SK-N-SH (cell line): ENCODE results near the gene CENPS. TPM values are rescaled to one million over a fixed set of nuclear protein-coding genes. Genes with fewer than 3 reads are reported as not detected.

Experiments used
- CTCF ChIA-PET: fragments of 300-600, 350-600 bp; formaldehyde crosslinking; extraction: SDS; loops from one replicate; lab custom pipeline; 2021; lab: Yijun Ruan, JAX
- POLR2A ChIA-PET: fragments of 350-600 bp; sonication (Branson Sonifier 250); formaldehyde crosslinking; extraction: SDS; loops from one replicate; lab custom pipeline; 2020; ENCODE audit warnings: antibody characterized with exemption, inconsistent platforms; lab: Yijun Ruan, JAX
- DNase-seq: peaks from one replicate; pipeline ENCODE4 v3.0.0; 2012
- H2AFZ ChIP-seq: fragments of 200-600 bp; sonication (generic); 2 replicates; pipeline ENCODE4 v1.8.1; 2016; ENCODE audit warnings: antibody characterized with exemption, mild to moderate bottlenecking, low read depth
- H3F3A ChIP-seq: fragments of 200-600 bp; sonication (generic); replicated peaks from 2 replicates; pipeline ENCODE3; 2016; ENCODE audit warnings: antibody characterized with exemption, mild to moderate bottlenecking; ENCODE audit not compliant: insufficient read depth
- H3K27ac ChIP-seq, 2 experiments: fragments of 200-500 bp in 1 of 2; fragments of 200-600 bp in 1 of 2; sonication (Bioruptor generic) in 1 of 2; sonication (generic), shearing (Covaris generic) in 1 of 2; 2 replicates each; pipeline versions ENCODE4 v1.5.1 to v1.6.1; 2014 to 2016; ENCODE audit warnings: low read depth in 2 of 2, inconsistent platforms in 1 of 2, low read length in 1 of 2, mild to moderate bottlenecking in 1 of 2, mixed read lengths in 1 of 2
- H3K27me3 ChIP-seq: fragments of 200-600 bp; sonication (generic), shearing (Covaris generic); 2 replicates; pipeline ENCODE4 v1.6.1; 2016; ENCODE audit warnings: mixed run types; ENCODE audit not compliant: insufficient read depth
- H3K36me3 ChIP-seq, 2 experiments: fragments of 200-500 bp in 1 of 2; fragments of 200-600 bp in 1 of 2; sonication (Bioruptor generic) in 1 of 2; sonication (generic) in 1 of 2; replicated peaks in 1 of 2; 2 replicates each; pipeline versions ENCODE3 to v1.5.1; 2014 to 2016; ENCODE audit warnings: low read length in 1 of 2, mild to moderate bottlenecking in 1 of 2; ENCODE audit not compliant: insufficient read depth in 2 of 2, control insufficient read depth in 1 of 2
- H3K4me1 ChIP-seq, 2 experiments: fragments of 200-500 bp in 1 of 2; fragments of 200-600 bp in 1 of 2; sonication (Bioruptor generic) in 1 of 2; sonication (generic), shearing (Covaris generic) in 1 of 2; 2 replicates each; pipeline versions ENCODE4 v1.5.1 to v1.6.1; 2014 to 2016; ENCODE audit warnings: low read depth in 1 of 2, low read length in 1 of 2, mixed run types in 1 of 2; ENCODE audit not compliant: insufficient read depth in 2 of 2, control insufficient read depth in 1 of 2
- H3K4me2 ChIP-seq: fragments of 200-600 bp; sonication (generic), shearing (Covaris generic); 2 replicates; pipeline ENCODE4 v1.6.1; 2017; ENCODE audit warnings: mixed run types
- H3K4me3 ChIP-seq, 2 experiments: fragments of 200-500 bp in 1 of 2; fragments of 200-600 bp in 1 of 2; sonication (Bioruptor generic) in 1 of 2; sonication (generic), shearing (Covaris generic) in 1 of 2; 2 replicates each; pipeline versions ENCODE4 v1.5.1 to v1.8.1; 2014 to 2016; ENCODE audit warnings: low read depth in 2 of 2, inconsistent platforms in 1 of 2, low read length in 1 of 2, mild to moderate bottlenecking in 1 of 2, mixed read lengths in 1 of 2, moderate library complexity in 1 of 2
- H3K79me2 ChIP-seq: fragments of 200-600 bp; sonication (generic); 2 replicates; pipeline ENCODE4 v1.8.1; 2017; ENCODE audit warnings: mild to moderate bottlenecking; ENCODE audit not compliant: insufficient read depth
- H3K9ac ChIP-seq: fragments of 200-600 bp; sonication (generic); 2 replicates; pipeline ENCODE4 v1.6.1; 2017; ENCODE audit warnings: mixed run types
- H3K9me2 ChIP-seq: fragments of 200-600 bp; sonication (generic); 2 replicates; pipeline ENCODE4 v1.6.1; 2017; ENCODE audit warnings: mixed run types
- H3K9me3 ChIP-seq: fragments of 200-600 bp; sonication (generic); 2 replicates; pipeline ENCODE4 v1.6.1; 2017; ENCODE audit warnings: mixed run types, mild to moderate bottlenecking, moderate library complexity
- H4K20me1 ChIP-seq: fragments of 200-600 bp; sonication (generic); 2 replicates; pipeline ENCODE4 v1.6.1; 2017; ENCODE audit warnings: mild to moderate bottlenecking, mixed run types; ENCODE audit not compliant: insufficient read depth
- CHD2 ChIP-seq: fragments of 150-350 bp; IDR thresholded peaks from 2 replicates; pipeline ENCODE4 v1.6.1; 2018; ENCODE audit warnings: low read length; ENCODE audit not compliant: partially characterized antibody
- ELF1 ChIP-seq: IDR thresholded peaks from 2 replicates; pipeline ENCODE4 v1.4.0; 2012
- EP300 ChIP-seq, 2 experiments: IDR thresholded peaks; 2 replicates each; pipeline versions ENCODE4 v1.4.0 to v1.6.1; 2012; ENCODE audit warnings: borderline replicate concordance in 1 of 2, low read depth in 1 of 2, low read length in 1 of 2
- FOXJ3 ChIP-seq: sonication (generic); formaldehyde crosslinking; IDR thresholded peaks from 2 replicates; pipeline ENCODE4 v1.5.1; 2020; ENCODE audit warnings: mild to moderate bottlenecking, missing genetic modification reagents
- FOXM1 ChIP-seq: IDR thresholded peaks from 2 replicates; pipeline ENCODE4 v1.4.0; 2012; ENCODE audit warnings: low read depth, mild to moderate bottlenecking
- GATA2 ChIP-seq: sonication (generic); formaldehyde crosslinking; IDR thresholded peaks from 2 replicates; pipeline ENCODE4 v1.5.0; 2020; ENCODE audit warnings: mild to moderate bottlenecking, missing genetic modification reagents
- JUND ChIP-seq: IDR thresholded peaks from 2 replicates; pipeline ENCODE4 v1.4.0; 2012
- NFIC ChIP-seq: IDR thresholded peaks from 2 replicates; pipeline ENCODE4 v1.4.0; 2012; ENCODE audit warnings: borderline replicate concordance
- POLR2AphosphoS5 ChIP-seq: IDR thresholded peaks from 2 replicates; pipeline ENCODE4 v1.6.1; 2012; ENCODE audit warnings: low read depth, low read length
- RAD21 ChIP-seq: IDR thresholded peaks from 2 replicates; pipeline ENCODE4 v1.6.1; 2012; ENCODE audit warnings: mild to moderate bottlenecking, low read length
- RCOR1 ChIP-seq: fragments of 150-350 bp; IDR thresholded peaks from 2 replicates; pipeline ENCODE4 v1.6.1; 2017; ENCODE audit warnings: antibody characterized with exemption, low read length
- RFX5 ChIP-seq: IDR thresholded peaks from 2 replicates; pipeline ENCODE4 v1.6.1; 2012; ENCODE audit warnings: mild to moderate bottlenecking, improper control_type of control experiment, low read length
- SIN3A ChIP-seq: IDR thresholded peaks from 2 replicates; pipeline ENCODE4 v1.6.1; 2012; ENCODE audit warnings: low read depth, mild to moderate bottlenecking, low read length, moderate library complexity, borderline replicate concordance
- TAF1 ChIP-seq: IDR thresholded peaks from 2 replicates; pipeline ENCODE4 v1.6.1; 2012; ENCODE audit warnings: low read depth, mild to moderate bottlenecking, low read length, moderate library complexity, borderline replicate concordance
- TEAD4 ChIP-seq: IDR thresholded peaks from 2 replicates; pipeline ENCODE4 v1.4.0; 2012; ENCODE audit warnings: mild to moderate bottlenecking, borderline replicate concordance; ENCODE audit not compliant: insufficient read depth
- YY1 ChIP-seq: IDR thresholded peaks from 2 replicates; pipeline ENCODE4 v1.4.0; 2012; ENCODE audit warnings: low read depth, mild to moderate bottlenecking
- WGBS: methylation state at CpG from one replicate; pipeline ENCODE4 v1.1.6; 2017; ENCODE audit warnings: low lambda C conversion rate; 5-methylcytosine and 5-hydroxymethylcytosine counted together
- polyA plus RNA-seq, 3 experiments: library from polyadenylated mRNA; depleted of rRNA; stranded (reverse); fragments of >200 nt; gene quantifications; 2 replicates each; pipeline ENCODE4 v1.2.3, GENCODE V29; 2012
- TF ChIP-seq, protein P1 (sequence below): fragments of 150-350 bp; IDR thresholded peaks from 2 replicates; pipeline ENCODE4 v1.6.1; 2017; ENCODE audit warnings: antibody characterized with exemption, low read length, low read depth, borderline replicate concordance
- TF ChIP-seq, protein P2 (sequence below): fragments of 150-350 bp; IDR thresholded peaks from 2 replicates; pipeline ENCODE4 v1.6.1; 2016; ENCODE audit warnings: mild to moderate bottlenecking, low read depth, low read length
- TF ChIP-seq, protein P3 (sequence below): fragments of 200-600 bp; sonication (generic); IDR thresholded peaks from 2 replicates; pipeline ENCODE4 v1.6.1; 2017; ENCODE audit warnings: antibody characterized with exemption, mild to moderate bottlenecking, moderate library complexity

The CENPS gene
- polyA plus RNA-seq, 1 of the 3 experiments (the other 2 are of a cell fraction): 20.0 TPM

DNA sequence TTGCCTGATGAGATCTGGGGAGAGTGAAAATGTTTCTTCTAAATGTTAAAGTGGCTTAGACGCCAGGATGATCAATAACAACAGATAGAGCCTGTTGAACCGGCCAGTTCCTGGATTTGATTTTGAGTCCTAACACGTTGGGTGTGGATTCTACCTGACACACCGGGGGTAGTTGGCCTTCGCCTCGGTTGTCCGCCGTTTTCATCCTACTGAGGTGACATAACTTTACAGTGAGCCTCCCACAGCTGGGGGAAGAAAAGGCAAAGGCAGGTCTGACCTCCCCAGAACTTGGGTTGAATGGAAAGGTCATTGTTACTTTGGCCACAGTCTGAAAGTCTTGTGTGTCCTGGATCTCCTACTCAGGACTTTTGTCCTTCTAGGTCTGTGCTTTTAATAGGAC, 30.2 kb upstream of the CENPS start:
- WGBS: 42% methylated on average over 8 of the region's 8 CpGs
- Histone ChIP-seq H3K36me3 (peaks cover 16 to 36% of the 10 kb centered on the region in 2 experiments), H3K9me3 (no peaks in the 10 kb centered on the region), H2AFZ (no peak overlapping the region), H3K27me3 (no peaks in the 10 kb centered on the region), H3K9me2 (no peaks in the 10 kb centered on the region), H3K4me3 (peak overlapping the region; percentile 74 to 96), H3K4me1 (peaks cover 8 to 26% of the 10 kb centered on the region in 2 experiments; a peak in 3 of 4 replicates), H3F3A (peaks cover 13% of the 10 kb centered on the region), H3K9ac (peak overlapping the region; percentile 91), H3K4me2 (peak overlapping the region; percentile 87), H3K27ac (peak overlapping the region in 1 of 2 experiments; percentile 85; a peak in 1 of 4 replicates), H4K20me1 (peaks cover 6% of the 10 kb centered on the region; the same call in 1 of the 2 replicates), H3K79me2 (peaks cover 41% of the 10 kb centered on the region)
- DNase-seq: no peak
- POLR2A ChIA-PET: interaction anchor here (0.8 to 1.4 kb wide), 3 partner anchors 10 to 31 kb away, joined by 3 read pairs; no protein-coding TSS in a partner anchor
- TF ChIP-seq RFX5 (no peak), EP300 (IDR thresholded peaks at IDR 0.05; ENCODE audit: borderline replicate concordance in 1 of 2, low read depth in 1 of 2, low read length in 1 of 2) (no peak), ELF1 (no peak), SIN3A (no peak), GATA2 (CRISPR knock-in tag) (no peak), RAD21 (no peak), RCOR1 (no peak), TEAD4 (no peak), JUND (no peak), CHD2 (no peak), FOXJ3 (CRISPR knock-in tag) (no peak)
- TF ChIP-seq, protein P1, sequence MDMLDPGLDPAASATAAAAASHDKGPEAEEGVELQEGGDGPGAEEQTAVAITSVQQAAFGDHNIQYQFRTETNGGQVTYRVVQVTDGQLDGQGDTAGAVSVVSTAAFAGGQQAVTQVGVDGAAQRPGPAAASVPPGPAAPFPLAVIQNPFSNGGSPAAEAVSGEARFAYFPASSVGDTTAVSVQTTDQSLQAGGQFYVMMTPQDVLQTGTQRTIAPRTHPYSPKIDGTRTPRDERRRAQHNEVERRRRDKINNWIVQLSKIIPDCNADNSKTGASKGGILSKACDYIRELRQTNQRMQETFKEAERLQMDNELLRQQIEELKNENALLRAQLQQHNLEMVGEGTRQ: no peak
- TF ChIP-seq, protein P2, sequence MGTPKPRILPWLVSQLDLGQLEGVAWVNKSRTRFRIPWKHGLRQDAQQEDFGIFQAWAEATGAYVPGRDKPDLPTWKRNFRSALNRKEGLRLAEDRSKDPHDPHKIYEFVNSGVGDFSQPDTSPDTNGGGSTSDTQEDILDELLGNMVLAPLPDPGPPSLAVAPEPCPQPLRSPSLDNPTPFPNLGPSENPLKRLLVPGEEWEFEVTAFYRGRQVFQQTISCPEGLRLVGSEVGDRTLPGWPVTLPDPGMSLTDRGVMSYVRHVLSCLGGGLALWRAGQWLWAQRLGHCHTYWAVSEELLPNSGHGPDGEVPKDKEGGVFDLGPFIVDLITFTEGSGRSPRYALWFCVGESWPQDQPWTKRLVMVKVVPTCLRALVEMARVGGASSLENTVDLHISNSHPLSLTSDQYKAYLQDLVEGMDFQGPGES: no peak
- CTCF ChIA-PET: interaction anchor here (0.9 to 4.2 kb wide), 7 partner anchors 11 to 190 kb away, joined by 3 to 18 read pairs (median 4); partner anchors contain the start of gene CENPS

DNA sequence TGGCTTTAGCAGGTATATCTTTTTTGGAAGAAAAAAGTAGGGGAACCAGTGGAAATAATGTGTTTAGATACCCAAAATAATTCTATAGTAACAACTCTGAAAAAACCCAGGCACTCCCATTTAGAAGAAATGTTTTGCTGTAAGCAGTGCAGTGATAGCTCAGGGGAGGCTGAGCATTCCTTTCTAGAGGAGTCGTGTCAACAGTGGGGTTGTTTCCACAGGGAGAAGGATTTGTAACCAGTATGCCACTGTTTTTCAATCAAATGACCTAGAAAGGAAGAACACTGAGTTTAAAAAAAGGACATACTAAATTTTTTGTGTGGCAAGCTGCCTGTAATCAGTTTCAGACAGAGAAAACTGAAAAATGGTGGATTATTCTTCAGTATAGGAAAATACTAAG, 29.0 kb upstream of the CENPS start:
- CTCF ChIA-PET: interaction anchor here (0.5 to 4.2 kb wide), 3 partner anchors 14 to 775 kb away, joined by 3 to 18 read pairs (median 18); partner anchors contain the start of gene CENPS
- no peak for DNase-seq
- Histone ChIP-seq H3K9me3 (no peaks in the 10 kb centered on the region), H4K20me1 (peaks cover 6% of the 10 kb centered on the region; the same call in 1 of the 2 replicates), H3F3A (peaks cover 13% of the 10 kb centered on the region), H3K4me1 (peaks cover 8 to 26% of the 10 kb centered on the region in 2 experiments; a peak in 3 of 4 replicates), H3K79me2 (peaks cover 41% of the 10 kb centered on the region)
- 75% methylated on average over 1 of the region's 1 CpG for WGBS
- TF ChIP-seq ELF1 (no peak), NFIC (no peak), TAF1 (no peak), JUND (no peak), POLR2AphosphoS5 (no peak), FOXM1 (no peak), SIN3A (no peak), YY1 (no peak)
- TF ChIP-seq, protein P2: no peak
- TF ChIP-seq, protein P3, sequence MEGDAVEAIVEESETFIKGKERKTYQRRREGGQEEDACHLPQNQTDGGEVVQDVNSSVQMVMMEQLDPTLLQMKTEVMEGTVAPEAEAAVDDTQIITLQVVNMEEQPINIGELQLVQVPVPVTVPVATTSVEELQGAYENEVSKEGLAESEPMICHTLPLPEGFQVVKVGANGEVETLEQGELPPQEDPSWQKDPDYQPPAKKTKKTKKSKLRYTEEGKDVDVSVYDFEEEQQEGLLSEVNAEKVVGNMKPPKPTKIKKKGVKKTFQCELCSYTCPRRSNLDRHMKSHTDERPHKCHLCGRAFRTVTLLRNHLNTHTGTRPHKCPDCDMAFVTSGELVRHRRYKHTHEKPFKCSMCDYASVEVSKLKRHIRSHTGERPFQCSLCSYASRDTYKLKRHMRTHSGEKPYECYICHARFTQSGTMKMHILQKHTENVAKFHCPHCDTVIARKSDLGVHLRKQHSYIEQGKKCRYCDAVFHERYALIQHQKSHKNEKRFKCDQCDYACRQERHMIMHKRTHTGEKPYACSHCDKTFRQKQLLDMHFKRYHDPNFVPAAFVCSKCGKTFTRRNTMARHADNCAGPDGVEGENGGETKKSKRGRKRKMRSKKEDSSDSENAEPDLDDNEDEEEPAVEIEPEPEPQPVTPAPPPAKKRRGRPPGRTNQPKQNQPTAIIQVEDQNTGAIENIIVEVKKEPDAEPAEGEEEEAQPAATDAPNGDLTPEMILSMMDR: no peak
- TF ChIP-seq, all 33 proteins: peak for 0
- Histone ChIP-seq H3K9me2 (no peaks in the 10 kb centered on the region), H3K27ac (peak overlapping the region in 1 of 2 experiments; percentile 39; a peak in 2 of 4 replicates), H3K4me3 (peak overlapping the region in 1 of 2 experiments; percentile 96; a peak in 1 of 4 replicates), H3K36me3 (peaks cover 21 to 46% of the 10 kb centered on the region in 2 experiments), H2AFZ (no peak overlapping the region), H3K4me2 (peak overlapping the region; percentile 87), H3K27me3 (no peaks in the 10 kb centered on the region), H3K9ac (no peak overlapping the region)
- POLR2A ChIA-PET: no interaction called here
